Effector CD4-positive, alpha-beta T cell (primary cell): ENCODE results near the gene EIF4G3.
"Not testable (repeated sequence)": the region's sequence is repeated elsewhere in the genome, so short reads cannot be mapped to it uniquely, and the experiment has no call there.

Experiments used
- DNase-seq: peaks from one replicate; pipeline ENCODE4 v3.0.0-alpha.2; 2020

EIF4G3 gene

DNA sequence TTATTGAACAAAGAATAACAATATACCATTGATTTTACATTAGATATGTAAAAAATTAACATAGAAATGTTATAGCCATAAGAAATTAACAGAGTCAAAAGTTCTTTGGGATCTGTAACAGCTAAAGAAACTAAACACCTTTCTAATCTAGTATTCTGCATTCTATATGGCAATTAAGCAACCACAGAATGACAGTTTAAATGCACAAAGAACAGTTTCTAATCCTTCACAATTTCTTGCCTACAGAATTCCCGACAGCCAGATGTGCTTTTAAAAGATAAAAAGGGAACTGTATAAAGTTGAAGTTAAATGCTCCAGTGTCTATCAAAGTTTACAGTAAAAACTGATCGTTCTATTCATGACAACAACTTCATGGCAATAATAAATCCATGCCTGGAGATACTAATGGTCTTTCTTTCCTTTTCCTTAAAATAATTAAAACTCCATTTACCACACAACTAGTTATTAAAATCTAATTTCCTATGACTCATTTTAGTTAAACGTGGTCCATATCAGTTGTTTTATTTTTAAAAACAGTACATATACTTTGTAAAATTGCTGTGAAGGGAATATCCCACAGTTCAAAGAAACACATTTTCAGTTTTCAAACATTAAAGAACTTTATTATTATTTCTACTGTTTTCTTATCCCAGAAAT is 110.2 kb downstream of the EIF4G3 start:
- DNase-seq, result no peak

DNA sequence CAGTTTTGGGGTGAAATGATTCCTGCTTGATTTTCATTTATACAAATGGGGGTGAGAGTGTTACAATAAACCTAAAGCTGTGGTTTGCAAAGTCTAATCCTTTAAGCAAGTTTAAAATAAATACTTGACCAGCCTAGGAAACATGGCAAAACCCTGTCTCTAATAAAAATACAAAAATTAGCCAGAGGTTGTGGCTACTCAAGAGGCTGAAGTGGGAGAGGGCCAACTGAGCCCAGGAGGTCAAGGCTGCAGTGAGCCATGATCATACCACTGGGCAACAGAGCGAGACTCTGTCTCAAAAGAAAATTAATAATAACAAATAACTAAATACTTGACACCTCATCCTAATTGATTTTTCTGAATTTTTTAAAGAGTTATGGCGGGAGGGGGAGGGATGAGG is 110.8 kb downstream of the EIF4G3 start:
- DNase-seq, result no peak

- no peak for DNase-seq
Observed at GRCh38 chr1:21064057-21064456, 112.6 kb downstream of the EIF4G3 start.

GRCh38 chr1:21060523-21060922 is 116.2 kb downstream of the EIF4G3 start:
- DNase-seq, result no peak

DNA sequence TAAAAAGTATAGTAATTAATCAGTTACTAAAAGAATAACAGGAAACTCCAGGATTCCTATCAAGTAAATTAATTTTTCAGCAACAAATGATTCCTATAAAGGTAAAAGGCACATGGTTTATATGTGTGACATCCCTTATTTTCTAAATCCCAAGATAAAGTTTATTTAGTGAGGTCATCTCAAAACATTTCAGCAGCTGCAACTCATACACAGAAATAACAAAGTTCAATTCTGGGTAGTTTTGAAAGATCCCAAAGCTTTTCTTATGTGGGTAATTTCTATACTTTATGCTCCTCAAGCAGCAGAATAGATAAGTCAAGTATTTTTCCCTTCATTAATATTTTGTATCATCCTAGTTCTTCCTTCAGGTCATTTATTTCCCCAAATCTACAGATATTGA is 117.7 kb downstream of the EIF4G3 start:
- no peak for DNase-seq

GRCh38 chr1:21058035-21058793 is 118.5 kb downstream of the EIF4G3 start:
- DNase-seq, result no peak

DNA sequence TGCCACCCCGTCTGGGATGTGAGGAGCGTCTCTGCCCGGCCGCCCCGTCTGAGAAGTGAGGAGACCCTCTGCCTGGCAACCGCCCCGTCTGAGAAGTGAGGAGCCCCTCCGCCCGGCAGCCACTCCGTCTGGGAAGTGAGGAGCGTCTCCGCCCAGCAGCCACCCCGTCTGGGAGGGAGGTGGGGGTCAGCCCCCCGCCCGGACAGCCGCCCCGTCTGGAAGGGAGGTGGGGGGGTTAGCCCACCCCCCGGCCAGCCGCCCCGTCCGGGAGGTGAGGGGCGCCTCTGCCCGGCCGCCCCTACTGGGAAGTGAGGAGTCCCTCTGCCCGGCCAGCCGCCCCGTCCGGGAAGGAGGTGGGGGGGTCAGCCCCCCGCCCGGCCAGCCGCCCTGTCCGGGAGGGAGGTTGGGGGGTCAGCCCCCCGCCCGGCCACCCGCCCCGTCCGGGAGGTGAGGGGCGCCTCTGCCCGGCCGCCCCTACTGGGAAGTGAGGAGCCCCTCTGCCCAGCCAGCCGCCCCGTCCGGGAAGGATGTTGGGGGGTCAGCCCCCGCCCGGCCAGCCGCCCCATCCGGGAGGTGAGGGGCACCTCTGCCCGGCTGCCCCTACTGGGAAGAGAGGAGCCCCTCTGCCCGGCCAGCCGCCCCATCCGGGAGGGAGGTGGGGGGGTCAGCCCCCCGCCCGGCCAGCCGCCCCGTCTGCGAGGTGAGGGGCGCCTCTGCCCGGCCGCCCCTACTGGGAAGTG is 123.3 kb downstream of the EIF4G3 start:
- not testable (repeated sequence) for DNase-seq

- DNase-seq, result no peak
Observed at GRCh38 chr1:21052034-21052433, 124.7 kb downstream of the EIF4G3 start.

GRCh38 chr1:21051177-21051825 is 125.4 kb downstream of the EIF4G3 start:
- DNase-seq, result no peak

DNA sequence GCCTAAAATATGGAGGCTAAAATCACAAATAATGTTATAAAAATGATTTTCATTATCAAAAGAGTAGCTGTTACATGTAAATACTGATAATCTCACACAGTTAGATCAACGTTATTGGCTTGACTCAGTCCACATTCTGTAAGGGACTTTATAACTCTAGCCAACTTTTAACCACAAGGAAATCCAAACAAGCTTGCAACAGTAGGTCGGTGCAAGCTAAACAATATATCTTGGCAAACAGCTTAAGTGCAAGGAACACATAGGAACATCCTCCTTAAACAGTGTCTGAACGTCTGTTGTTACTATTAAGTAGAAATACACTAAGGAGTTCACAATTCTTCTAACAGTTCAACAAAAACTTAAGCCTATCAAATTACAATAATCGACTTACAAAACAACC is 126.7 kb downstream of the EIF4G3 start:
- DNase-seq, result no peak

- DNase-seq, result no peak
Observed at GRCh38 chr1:21048462-21048861, 128.2 kb downstream of the EIF4G3 start.

- no peak for DNase-seq
Observed at GRCh38 chr1:21046132-21046531, 130.6 kb downstream of the EIF4G3 start.

- no peak for DNase-seq
Observed at GRCh38 chr1:21045351-21045750, 131.3 kb downstream of the EIF4G3 start.

DNA sequence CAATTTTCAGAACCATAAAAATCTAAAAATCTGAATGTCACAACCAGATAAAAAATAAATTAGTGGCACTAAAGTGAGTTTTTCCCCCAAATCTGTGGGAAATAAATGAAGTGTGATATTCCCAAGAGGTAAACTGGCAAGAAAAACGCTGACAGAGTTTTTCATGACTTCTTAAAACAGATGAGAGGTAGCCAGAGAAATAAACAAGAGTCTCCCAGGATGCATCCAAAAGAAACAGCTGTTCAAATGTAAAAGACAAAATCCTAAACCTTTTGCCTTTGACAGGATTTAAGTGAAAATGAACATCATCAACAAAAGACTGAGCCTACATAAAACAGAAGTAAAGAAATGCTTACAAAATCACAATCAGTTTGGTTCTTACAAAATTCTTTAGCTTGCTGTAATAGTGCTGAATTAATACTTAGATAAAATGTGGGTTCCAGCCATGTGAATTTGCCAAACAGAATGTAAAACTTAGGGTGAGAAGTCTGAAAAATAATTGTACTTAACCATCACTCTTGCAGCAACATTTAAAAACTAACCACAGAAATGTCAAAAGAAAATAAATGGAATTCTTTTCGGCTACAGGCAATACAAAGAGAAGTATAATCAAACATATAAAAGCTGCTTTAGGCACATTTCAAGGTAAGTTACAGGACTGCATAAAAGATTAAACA is 133.6 kb downstream of the EIF4G3 start:
- no peak for DNase-seq

- no peak for DNase-seq
Observed at GRCh38 chr1:21041541-21041940, 135.2 kb downstream of the EIF4G3 start.

DNA sequence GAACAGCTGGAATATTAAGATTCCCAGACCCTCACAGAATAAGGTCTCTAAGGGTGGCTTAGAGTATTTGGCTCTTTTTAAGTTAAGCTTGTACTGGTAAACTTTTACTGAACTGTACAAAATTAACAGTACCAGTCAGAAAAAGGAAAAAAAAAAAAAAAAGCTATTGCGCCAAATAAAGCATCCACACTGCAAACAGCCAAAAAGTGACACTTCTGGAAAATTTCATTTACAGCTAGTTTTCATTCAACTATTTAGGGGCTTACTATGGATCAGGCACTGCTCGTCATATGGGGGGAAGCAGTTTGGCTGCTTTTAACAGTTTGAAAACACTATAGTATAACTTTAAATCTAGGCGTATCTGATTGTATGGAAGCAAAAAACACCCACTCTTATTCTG is 139.6 kb downstream of the EIF4G3 start:
- no peak for DNase-seq

- no peak for DNase-seq
Observed at GRCh38 chr1:21035794-21036193, 140.9 kb downstream of the EIF4G3 start.

DNA sequence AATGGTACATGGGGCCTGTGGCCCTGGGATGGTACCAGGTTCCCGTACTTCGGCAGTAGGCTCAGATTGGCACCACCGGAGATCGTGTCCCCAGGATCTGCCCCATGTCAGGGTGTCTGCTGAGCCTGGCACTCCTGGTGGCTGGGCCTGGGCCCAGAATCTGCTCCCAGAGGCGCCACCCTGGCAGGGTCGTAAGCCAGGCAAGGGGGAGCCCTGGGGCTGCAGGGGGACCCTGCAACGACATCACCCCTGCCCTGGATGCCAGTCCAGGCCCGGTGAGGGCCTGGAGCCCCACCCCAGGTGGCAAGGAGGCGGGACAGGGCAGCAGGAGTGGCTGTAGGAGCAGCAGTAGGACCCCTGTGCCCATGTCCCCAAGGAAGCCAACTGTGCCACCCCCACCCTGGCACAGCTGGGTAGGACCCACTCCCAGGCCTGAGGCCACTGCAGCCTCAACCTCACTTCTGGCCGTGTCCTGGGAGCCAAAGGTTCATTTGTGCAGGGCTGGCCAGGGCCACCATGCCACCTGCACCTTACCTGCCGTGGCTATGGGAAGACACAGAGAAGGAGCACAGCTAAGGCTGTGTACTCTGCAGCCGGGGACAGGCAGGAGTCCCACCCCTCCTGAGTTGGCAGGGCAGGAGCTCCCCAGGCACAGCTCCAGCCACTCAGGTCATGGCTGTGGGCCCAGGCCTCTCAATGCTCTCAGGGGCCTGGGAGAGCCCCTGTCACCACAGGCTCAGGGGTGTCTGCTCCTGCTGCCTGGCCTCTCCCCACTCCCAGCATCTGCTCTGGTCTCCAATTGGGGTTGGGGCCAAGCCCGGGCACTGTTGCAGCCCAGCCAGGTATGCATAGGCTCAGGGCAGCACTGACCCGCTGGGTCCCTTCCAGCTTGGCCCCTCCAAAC is 141.7 kb downstream of the EIF4G3 start:
- no peak for DNase-seq

GRCh38 chr1:21032741-21033140 is 144.0 kb downstream of the EIF4G3 start:
- DNase-seq, result no peak

DNA sequence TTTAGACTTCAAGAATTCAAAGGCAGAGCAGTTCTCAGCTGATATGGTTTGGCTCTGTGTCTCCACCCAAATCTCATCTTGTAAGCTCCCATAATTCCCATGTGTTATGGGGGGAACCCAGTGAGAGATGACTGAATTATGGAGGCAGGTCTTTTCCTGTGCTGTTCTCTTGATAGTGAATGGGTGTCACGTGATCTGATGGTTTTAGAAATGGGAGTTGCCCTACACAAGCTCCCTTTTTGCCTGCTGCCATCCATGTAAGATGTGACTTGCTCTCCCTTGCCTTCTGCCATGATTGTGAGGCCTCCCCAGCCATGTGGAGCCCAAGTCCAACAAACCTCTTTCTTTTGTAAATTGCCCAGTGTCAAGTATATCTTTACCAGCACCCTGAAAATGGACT is 146.5 kb downstream of the EIF4G3 start:
- no peak for DNase-seq

GRCh38 chr1:21028520-21029145 is 148.1 kb downstream of the EIF4G3 start:
- DNase-seq, result no peak
